Measurements from ENCODE around the gene POLR2I. TPM values are rescaled to one million over a fixed set of nuclear protein-coding genes. Genes with fewer than 3 reads are reported as not detected.

The POLR2I gene
- total RNA-seq, 2 donors from 2014 or later, result 102 to 132 TPM

DNA sequence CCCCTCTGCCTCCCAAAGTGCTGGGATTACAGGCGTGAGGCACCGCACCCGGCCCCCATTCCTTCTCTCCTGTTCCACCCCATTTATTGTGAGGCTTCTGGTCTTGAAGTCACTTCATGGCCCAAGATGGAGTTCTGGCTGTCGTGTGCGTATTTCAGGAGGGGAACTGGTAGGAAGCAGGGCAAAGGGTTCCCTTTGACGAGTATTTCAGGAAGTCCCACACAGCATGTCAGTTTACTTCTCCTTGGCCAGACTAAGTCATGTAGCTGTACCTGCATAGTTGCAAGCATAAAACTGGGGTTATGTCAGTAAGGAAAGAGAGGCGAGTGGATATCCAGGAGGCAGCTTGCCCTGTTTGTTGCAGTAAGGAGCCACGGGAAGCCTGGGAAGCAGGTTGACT lies 49.8 kb downstream of the POLR2I start:
- Mint-ChIP-seq H3K27me3 (ENCODE audit: insufficient read depth) (no peaks in the 10 kb centered on the region), H3K4me1 (no peaks in the 10 kb centered on the region), H3K36me3 (ENCODE audit: low read depth) (peaks cover 63% of the 10 kb centered on the region), H3K9me3 (peaks cover 7% of the 10 kb centered on the region), H3K27ac (peak overlapping the region; percentile 6), H3K4me3 (no peak overlapping the region)
- no peak overlapping the region for H3K9ac ChIP-seq (ENCODE audit: extremely low read depth, low read length, poor library complexity, severe bottlenecking)
- peaks cover 56% of the 10 kb centered on the region for H3K36me3 ChIP-seq (ENCODE audit: control insufficient read depth, insufficient read depth, low read length)
- H3K4me1 ChIP-seq (ENCODE audit: control insufficient read depth, insufficient read depth, low read length), result no peaks in the 10 kb centered on the region
- H3K9me3 ChIP-seq (ENCODE audit: control insufficient read depth, low read length), result no peaks in the 10 kb centered on the region
- WGBS, 2 experiments (ENCODE audit: insufficient coverage in 1 of 2, insufficient read length in 1 of 2), result 93 to 94% methylated on average over 4 to 8 of the region's 8 CpGs
- no peak for DNase-seq
- no peak overlapping the region for H3K27ac ChIP-seq (ENCODE audit: low read depth, low read length)
- H3K4me3 ChIP-seq (ENCODE audit: low read length), result no peak overlapping the region
- H3K27me3 ChIP-seq (ENCODE audit: control insufficient read depth, insufficient read depth, low read length, poor library complexity, severe bottlenecking), result no peaks in the 10 kb centered on the region
- TF ChIP-seq, protein P1, sequence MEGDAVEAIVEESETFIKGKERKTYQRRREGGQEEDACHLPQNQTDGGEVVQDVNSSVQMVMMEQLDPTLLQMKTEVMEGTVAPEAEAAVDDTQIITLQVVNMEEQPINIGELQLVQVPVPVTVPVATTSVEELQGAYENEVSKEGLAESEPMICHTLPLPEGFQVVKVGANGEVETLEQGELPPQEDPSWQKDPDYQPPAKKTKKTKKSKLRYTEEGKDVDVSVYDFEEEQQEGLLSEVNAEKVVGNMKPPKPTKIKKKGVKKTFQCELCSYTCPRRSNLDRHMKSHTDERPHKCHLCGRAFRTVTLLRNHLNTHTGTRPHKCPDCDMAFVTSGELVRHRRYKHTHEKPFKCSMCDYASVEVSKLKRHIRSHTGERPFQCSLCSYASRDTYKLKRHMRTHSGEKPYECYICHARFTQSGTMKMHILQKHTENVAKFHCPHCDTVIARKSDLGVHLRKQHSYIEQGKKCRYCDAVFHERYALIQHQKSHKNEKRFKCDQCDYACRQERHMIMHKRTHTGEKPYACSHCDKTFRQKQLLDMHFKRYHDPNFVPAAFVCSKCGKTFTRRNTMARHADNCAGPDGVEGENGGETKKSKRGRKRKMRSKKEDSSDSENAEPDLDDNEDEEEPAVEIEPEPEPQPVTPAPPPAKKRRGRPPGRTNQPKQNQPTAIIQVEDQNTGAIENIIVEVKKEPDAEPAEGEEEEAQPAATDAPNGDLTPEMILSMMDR (conservative IDR thresholded peaks at IDR 0.05), result no peak

Other genes starting within 250 kb of the POLR2I start
- gene APLP1, start 246.3 kb downstream of the POLR2I start, total RNA-seq, result 10 to 100 TPM in 1 of 2 donors, 1 to 10 TPM in 1; 4.1 to 10.6 TPM
- gene NFKBID, start 214.3 kb downstream of the POLR2I start, total RNA-seq, result 10 to 100 TPM; 20.8 to 24.4 TPM
- 1 to 10 TPM; 1.3 to 1.5 TPM for gene HCST, start 212.3 kb downstream of the POLR2I start, total RNA-seq
- not detected for gene TYROBP, start 206.6 kb downstream of the POLR2I start, total RNA-seq
- gene LRFN3, start 178.5 kb downstream of the POLR2I start, total RNA-seq, result 10 to 100 TPM; 18.7 to 24.3 TPM
- gene SDHAF1, start 119.7 kb downstream of the POLR2I start, total RNA-seq, result 10 to 100 TPM; 12.9 to 14.1 TPM
- 10 to 100 TPM; 17.1 to 19.3 TPM for gene SYNE4, start 106.1 kb downstream of the POLR2I start, total RNA-seq
- gene ALKBH6, start 100.7 kb downstream of the POLR2I start, total RNA-seq, result 10 to 100 TPM; 36.3 to 38.7 TPM
- gene CLIP3, start 82.0 kb downstream of the POLR2I start, total RNA-seq, result 10 to 100 TPM; 12.6 to 19.7 TPM
- gene THAP8, start 60.6 kb downstream of the POLR2I start, total RNA-seq, result 1 to 10 TPM; 6.7 to 8.9 TPM
- 10 to 100 TPM; 23.5 to 34.4 TPM for gene WDR62, start 60.0 kb downstream of the POLR2I start, total RNA-seq
- gene OVOL3, start 3.7 kb downstream of the POLR2I start, total RNA-seq, result not detected
- gene TBCB, start 593 bp upstream of the POLR2I start, total RNA-seq, result 100 to 1,000 TPM; 189 to 194 TPM
- gene CAPNS1, start 25.2 kb upstream of the POLR2I start, total RNA-seq, result 100 to 1,000 TPM; 633 to 714 TPM
- 1 to 10 TPM; 1.4 to 2.4 TPM for gene COX7A1, start 37.6 kb upstream of the POLR2I start, total RNA-seq
- gene ZNF565, start 99.8 kb upstream of the POLR2I start, total RNA-seq, result 1 to 10 TPM; 1.6 to 2.7 TPM
- 100 to 1,000 TPM; 105 to 128 TPM for gene ZNF146, start 100.2 kb upstream of the POLR2I start, total RNA-seq

Data from endodermal cell (in vitro differentiated cells).